Stimulated activated naive CD8-positive, alpha-beta T cell treated with anti-CD3 and anti-CD28 coated beads, Interleukin-15, amount 100 ng/mL, for 72 hours (primary cell): Measurements from ENCODE around the gene PPP2R3A.

Source experiments
- ATAC-seq: fragments of 150-1000 bp; cut with Tn5 transposase; 2 replicates; pipeline ENCODE4 v1.10.0; 2021; ENCODE audit warnings: mild to moderate bottlenecking, moderate library complexity
- DNase-seq, 2 donors: peaks; one replicate each; pipeline ENCODE4 v3.0.0; 2021 to 2022
- H3K27ac Mint-ChIP-seq, 2 donors: one replicate each; pipeline ENCODE4 v1.8.0; 2022; ENCODE audit warnings: mild to moderate bottlenecking in 2 of 2, mixed read lengths in 2 of 2, moderate library complexity in 2 of 2
- H3K27me3 Mint-ChIP-seq: one replicate; pipeline ENCODE4 v1.8.0; 2022; ENCODE audit warnings: mixed read lengths
- H3K4me1 Mint-ChIP-seq: one replicate; pipeline ENCODE4 v1.8.0; 2022; ENCODE audit warnings: mild to moderate bottlenecking, mixed read lengths
- H3K4me3 Mint-ChIP-seq, 2 donors: one replicate each; pipeline ENCODE4 v1.8.0; 2022; ENCODE audit warnings: mild to moderate bottlenecking in 2 of 2, mixed read lengths in 2 of 2, moderate library complexity in 1 of 2
- H3K9me3 Mint-ChIP-seq, 2 donors: one replicate each; pipeline ENCODE4 v1.8.0; 2022; ENCODE audit warnings: mixed read lengths in 2 of 2

PPP2R3A gene

DNA sequence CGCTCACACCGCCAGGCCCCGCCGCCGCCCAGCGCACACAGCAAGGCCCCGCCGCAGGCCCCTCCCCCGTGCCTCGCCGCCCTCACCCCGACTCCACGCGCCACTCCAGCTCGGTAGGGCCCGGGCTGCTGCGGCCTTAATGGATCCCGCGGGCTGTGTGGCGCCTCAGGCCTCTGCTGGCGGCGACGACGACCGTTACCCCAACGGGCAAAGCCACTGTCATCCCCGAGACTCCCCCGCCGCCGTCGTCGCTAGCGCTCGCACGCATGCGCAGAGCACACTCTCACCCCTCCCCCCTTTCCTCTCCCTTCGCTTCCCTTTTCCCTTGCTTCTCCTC is 230.5 kb downstream of the PPP2R3A start, which contains the start of gene MSL2:
MSL2 (minus strand) TSS at position 272 of the 337 bp plus-strand sequence. CDS start 1,222 bp downstream, outside the sequence.
- DNase-seq (no peak), ATAC-seq (peak; percentile 44)
- Mint-ChIP-seq H3K4me3 (peak within 1 kb of the TSS; percentile 83 to 98), H3K4me1 (peaks cover 41% of the 10 kb centered on the region), H3K27ac (peak within 1 kb of the TSS; percentile 97 to 100), H3K27me3 (no peaks in the 10 kb centered on the region), H3K9me3 (no peaks in the 10 kb centered on the region)

DNA sequence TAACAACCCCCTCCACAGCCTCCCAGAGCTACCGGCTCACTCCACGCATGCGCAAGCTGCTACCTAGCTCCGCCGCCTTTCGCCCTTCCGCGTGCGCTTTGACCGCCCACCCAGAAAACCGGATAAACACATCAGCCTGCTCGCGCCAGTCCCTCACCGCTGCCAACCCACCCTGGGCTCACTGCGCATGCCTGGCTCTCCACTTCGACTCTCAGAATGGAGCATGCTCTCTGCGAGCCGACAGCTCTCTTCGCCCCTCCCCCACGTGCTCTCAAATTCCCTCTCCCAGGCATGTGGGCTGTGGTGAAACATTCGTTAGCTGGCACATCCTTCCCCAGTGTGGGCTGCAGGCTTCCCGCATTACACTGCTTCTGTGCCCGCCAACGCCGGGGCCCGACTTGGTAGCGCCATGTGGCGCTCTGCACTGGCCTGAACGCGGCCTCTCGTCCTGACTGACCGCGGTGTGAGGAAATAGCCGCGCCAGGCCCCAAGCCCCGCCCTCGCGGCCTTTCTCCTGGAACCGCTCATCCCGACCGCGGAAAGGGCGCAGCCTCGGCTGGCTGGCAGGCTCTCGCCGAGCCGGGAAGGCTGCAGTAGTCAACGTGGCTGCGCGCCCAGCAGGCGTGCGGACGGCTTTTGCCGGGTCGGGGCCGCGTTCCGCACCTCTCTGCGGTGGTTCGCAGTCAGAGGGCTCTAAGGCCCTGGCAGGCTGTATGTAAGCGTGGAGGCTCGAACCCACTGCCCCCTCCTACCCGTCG is 231.1 kb downstream of the PPP2R3A start:
- Mint-ChIP-seq H3K27me3 (no peaks in the 10 kb centered on the region), H3K27ac (peak overlapping the region; percentile 97 to 100), H3K4me1 (peaks cover 35% of the 10 kb centered on the region), H3K9me3 (no peaks in the 10 kb centered on the region), H3K4me3 (peak overlapping the region; percentile 83 to 98)
- peak; percentile 99 to 100 for DNase-seq
- ATAC-seq: peak; percentile 81

DNA sequence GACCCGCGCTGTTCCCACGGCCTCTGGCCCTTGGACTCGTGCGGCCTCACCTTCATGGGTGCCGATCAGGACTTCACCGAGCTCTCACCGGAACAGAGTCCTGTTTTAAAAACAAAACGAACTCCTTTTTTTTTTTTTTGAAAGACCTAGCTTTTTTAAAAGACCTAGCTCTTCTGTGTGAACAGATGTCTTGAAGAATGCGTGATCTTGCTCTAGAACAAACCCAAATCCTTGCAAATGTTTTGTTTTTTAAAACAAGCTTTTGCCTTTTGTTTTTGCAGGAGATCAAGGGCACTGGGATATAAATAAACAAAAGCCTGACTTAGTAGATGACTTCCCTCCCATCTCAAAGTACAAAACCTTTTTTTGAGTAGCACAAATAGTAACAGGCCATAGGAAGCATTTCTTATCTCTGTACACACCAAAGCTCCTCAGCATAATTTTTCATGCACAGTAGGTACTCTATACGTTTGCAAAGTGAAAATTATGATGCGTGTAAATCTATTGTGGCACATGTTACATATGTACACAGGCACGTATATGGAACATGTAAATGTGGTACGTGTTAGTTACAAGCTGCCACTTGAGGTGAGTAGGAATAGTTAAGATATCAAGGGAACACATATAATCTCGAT is 231.7 kb downstream of the PPP2R3A start:
- H3K27me3 Mint-ChIP-seq: no peaks in the 10 kb centered on the region
- no peaks in the 10 kb centered on the region for H3K9me3 Mint-ChIP-seq
- H3K4me1 Mint-ChIP-seq: peaks cover 28% of the 10 kb centered on the region
- H3K4me3 Mint-ChIP-seq: peak overlapping the region; percentile 83 to 98
- H3K27ac Mint-ChIP-seq: peak overlapping the region; percentile 97 to 100
- ATAC-seq (no peak), DNase-seq (no peak)
